Hematopoietic multipotent progenitor cell treated with erythropoietin and hydrocortisone succinate and interleukin-3 and kit ligand, for 17 days (in vitro differentiated cells): ENCODE measurements around the gene PAK5.

Experiments
- DNase-seq: peaks from one replicate; pipeline ENCODE4 v3.0.0-alpha.2; 2015; ENCODE audit warnings: low spot score

Gene PAK5

GRCh38 chr20:9517297-9518162, 321.3 kb downstream of the PAK5 start:
- DNase-seq: no peak

GRCh38 chr20:9516234-9516871, 322.5 kb downstream of the PAK5 start:
- DNase-seq: no peak

- no peak for DNase-seq
Observed at GRCh38 chr20:9515741-9516233, 323.1 kb downstream of the PAK5 start.

- no peak for DNase-seq
Observed at GRCh38 chr20:9515214-9515585, 323.7 kb downstream of the PAK5 start.

GRCh38 chr20:9514461-9515213, 324.2 kb downstream of the PAK5 start, which contains the start of gene LAMP5:
Gene LAMP5, plus strand, starts transcription at chr20:9514590. Its CDS starts 263 bp downstream, at chr20:9514853.
- no peak for DNase-seq

- no peak for DNase-seq
Observed at GRCh38 chr20:9514072-9514460, 324.8 kb downstream of the PAK5 start.

- no peak for DNase-seq
Observed at GRCh38 chr20:9510911-9511310, 328.0 kb downstream of the PAK5 start.

- DNase-seq: no peak
Observed at GRCh38 chr20:9509246-9509645, 329.6 kb downstream of the PAK5 start.

GRCh38 chr20:9508696-9509178, 330.1 kb downstream of the PAK5 start:
- no peak for DNase-seq

GRCh38 chr20:9508240-9508661, 330.6 kb downstream of the PAK5 start:
- no peak for DNase-seq

- DNase-seq: no peak
Observed at GRCh38 chr20:9507544-9508239, 331.2 kb downstream of the PAK5 start.

GRCh38 chr20:9506964-9507369, 331.9 kb downstream of the PAK5 start:
- DNase-seq: no peak

- no peak for DNase-seq
Observed at GRCh38 chr20:9506280-9506821, 332.5 kb downstream of the PAK5 start.

GRCh38 chr20:9503526-9504245, 335.2 kb downstream of the PAK5 start:
- DNase-seq: no peak

- DNase-seq: no peak
Observed at GRCh38 chr20:9501473-9501872, 337.4 kb downstream of the PAK5 start.

GRCh38 chr20:9500121-9500520, 338.8 kb downstream of the PAK5 start:
- DNase-seq: no peak

GRCh38 chr20:9499126-9499899, 339.6 kb downstream of the PAK5 start:
- DNase-seq: no peak

GRCh38 chr20:9498322-9498721, 340.6 kb downstream of the PAK5 start:
- no peak for DNase-seq

- no peak for DNase-seq
Observed at GRCh38 chr20:9496155-9496554, 342.7 kb downstream of the PAK5 start.

- no peak for DNase-seq
Observed at GRCh38 chr20:9495701-9496100, 343.2 kb downstream of the PAK5 start.
